ENCODE results near the gene NEK8. TPM values are rescaled to one million over a fixed set of nuclear protein-coding genes. Genes with fewer than 3 reads are reported as not detected.
A peak's percentile ranks its signal among the peaks of the same experiment; 100 is the strongest.

The NEK8 gene
- total and polyA plus RNA-seq, 9 of the 15 experiments (the other 6 are each of a cell fraction or from before 2014, with no cell fraction given) = 0.98 to 16.6 (median 4.6) TPM

DNA sequence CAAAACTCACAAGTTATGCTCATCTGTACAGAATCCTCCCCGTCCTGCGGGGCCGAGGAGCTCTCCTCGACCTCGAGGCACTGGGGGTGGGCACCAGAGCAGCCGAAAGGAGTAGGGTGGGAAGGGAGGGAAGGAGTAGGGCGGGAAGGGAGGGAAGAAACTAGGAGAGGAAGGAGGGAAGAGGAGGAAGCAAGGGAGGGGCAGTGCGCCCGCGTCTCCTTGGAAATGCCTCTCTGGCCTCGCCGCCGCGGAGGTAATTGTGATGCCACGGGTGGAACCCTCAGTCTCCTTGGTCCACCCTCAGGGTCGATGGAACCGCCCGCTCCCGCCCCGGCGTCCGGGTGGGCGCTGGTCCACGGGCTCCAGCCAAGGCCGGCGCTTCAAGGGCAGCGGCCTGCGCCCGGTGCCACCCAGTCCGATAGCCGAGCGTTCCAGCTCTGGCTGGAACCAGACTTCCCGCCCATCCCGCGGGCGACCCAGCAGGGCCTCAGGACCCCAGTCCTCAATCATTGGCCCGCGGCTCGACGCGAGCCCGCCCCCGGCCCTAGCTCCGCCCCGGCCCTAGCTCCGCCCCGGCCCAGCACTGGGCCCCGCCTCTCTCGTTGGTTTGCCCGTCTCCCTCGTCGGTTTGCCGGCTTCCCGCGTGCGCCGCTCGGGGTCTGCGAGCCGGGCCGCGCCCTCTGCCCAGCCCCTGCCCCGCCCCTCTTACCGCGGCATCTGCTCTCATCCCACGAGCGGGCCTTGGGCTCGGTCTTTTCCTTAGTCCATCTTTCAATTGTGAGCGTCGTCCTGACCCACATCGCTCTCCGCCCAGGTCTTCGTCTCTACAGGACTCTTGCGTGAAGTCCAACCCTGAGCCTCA lies 17.5 kb upstream of the NEK8 start (continued):
- TF ChIP-seq NR2C1 (IDR thresholded peaks at IDR 0.05) = no peak
- TF ChIP-seq NR2C1 (tag; IDR thresholded peaks at IDR 0.05) = no peak
- TF ChIP-seq ZNF133 (CRISPR knock-in tag; IDR thresholded peaks at IDR 0.05) = no peak
- no peak for TF ChIP-seq ZNF311 (CRISPR knock-in tag; IDR thresholded peaks at IDR 0.05)
- TF ChIP-seq MAFG (tag; conservative IDR thresholded peaks at IDR 0.05) = no peak
- TF ChIP-seq FOXK1 (CRISPR knock-in tag; IDR thresholded peaks at IDR 0.05; ENCODE audit: borderline replicate concordance) = peak; percentile 45; the same call in 1 of the 2 replicates
- TF ChIP-seq RAD51 (IDR thresholded peaks at IDR 0.05; ENCODE audit: borderline replicate concordance, low read depth) = no peak
- peak; percentile 92 for TF ChIP-seq POLR2A (conservative IDR thresholded peaks at IDR 0.05)
- no peak for TF ChIP-seq TFAM (CRISPR knock-in tag; conservative IDR thresholded peaks at IDR 0.05)
- no peak for TF ChIP-seq SAFB2 (IDR thresholded peaks at IDR 0.05; ENCODE audit: borderline replicate concordance, low read depth, low read length, severe bottlenecking)
- TF ChIP-seq TEAD2 (tag; IDR thresholded peaks at IDR 0.05) = no peak
- TF ChIP-seq HNRNPUL1 (IDR thresholded peaks at IDR 0.05; ENCODE audit: low read length) = no peak
- no peak for TF ChIP-seq KHSRP (IDR thresholded peaks at IDR 0.05)
- no peak for TF ChIP-seq THAP7 (CRISPR knock-in tag; IDR thresholded peaks at IDR 0.05)
- TF ChIP-seq HNRNPLL (IDR thresholded peaks at IDR 0.05; ENCODE audit: low read depth, low read length, poor library complexity, severe bottlenecking) = no peak
- TF ChIP-seq, protein P1, sequence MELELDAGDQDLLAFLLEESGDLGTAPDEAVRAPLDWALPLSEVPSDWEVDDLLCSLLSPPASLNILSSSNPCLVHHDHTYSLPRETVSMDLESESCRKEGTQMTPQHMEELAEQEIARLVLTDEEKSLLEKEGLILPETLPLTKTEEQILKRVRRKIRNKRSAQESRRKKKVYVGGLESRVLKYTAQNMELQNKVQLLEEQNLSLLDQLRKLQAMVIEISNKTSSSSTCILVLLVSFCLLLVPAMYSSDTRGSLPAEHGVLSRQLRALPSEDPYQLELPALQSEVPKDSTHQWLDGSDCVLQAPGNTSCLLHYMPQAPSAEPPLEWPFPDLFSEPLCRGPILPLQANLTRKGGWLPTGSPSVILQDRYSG (tag; conservative IDR thresholded peaks at IDR 0.05; ENCODE audit: low read depth) = no peak
- TF ChIP-seq FIP1L1 (IDR thresholded peaks at IDR 0.05; ENCODE audit: low read depth, low read length, poor library complexity, severe bottlenecking) = peak; percentile 82
- TF ChIP-seq ZNF75A (CRISPR knock-in tag; IDR thresholded peaks at IDR 0.05) = no peak
- no peak for TF ChIP-seq ZNF224 (CRISPR knock-in tag; IDR thresholded peaks at IDR 0.05)
- peak; percentile 68 for TF ChIP-seq TARDBP (IDR thresholded peaks at IDR 0.05)
- TF ChIP-seq CHCHD3 (CRISPR knock-in tag; IDR thresholded peaks at IDR 0.05) = no peak
- TF ChIP-seq RBBP5 (IDR thresholded peaks at IDR 0.05; ENCODE audit: borderline replicate concordance, insufficient read depth, low read length, poor library complexity, severe bottlenecking) = peak; percentile 42
- no peak for TF ChIP-seq MTA1 (IDR thresholded peaks at IDR 0.05; ENCODE audit: borderline replicate concordance)
- TF ChIP-seq DPF2 (IDR thresholded peaks at IDR 0.05) = peak; percentile 71
- no peak for TF ChIP-seq SIX5 (IDR thresholded peaks at IDR 0.05; ENCODE audit: borderline replicate concordance in 1 of 2, insufficient read depth in 1 of 2, low read depth in 1 of 2, low read length in 2 of 2)
- no peak for TF ChIP-seq IFI16 (CRISPR knock-in tag; IDR thresholded peaks at IDR 0.05)
- no peak for TF ChIP-seq CBX2 (IDR thresholded peaks at IDR 0.05; ENCODE audit: insufficient read depth, low read length, poor library complexity, severe bottlenecking)
- no peak for TF ChIP-seq ZBTB26 (CRISPR knock-in tag; IDR thresholded peaks at IDR 0.05)
- TF ChIP-seq BHLHE40 (IDR thresholded peaks at IDR 0.05; ENCODE audit: low read length) = peak; percentile 49; the same call in 1 of the 2 replicates

Measured in K562 (cell line).